Non-pigmented ciliary epithelial cell (primary cell): Measurements from ENCODE around the gene MMP1.
"Not testable (repeated sequence)": the region's sequence is repeated elsewhere in the genome, so short reads cannot be mapped to it uniquely, and the experiment has no call there.

Source experiments
- DNase-seq: peaks from one replicate; pipeline ENCODE4 v3.0.0-alpha.2; 2010; ENCODE audit warnings: low read depth

Gene MMP1

DNA sequence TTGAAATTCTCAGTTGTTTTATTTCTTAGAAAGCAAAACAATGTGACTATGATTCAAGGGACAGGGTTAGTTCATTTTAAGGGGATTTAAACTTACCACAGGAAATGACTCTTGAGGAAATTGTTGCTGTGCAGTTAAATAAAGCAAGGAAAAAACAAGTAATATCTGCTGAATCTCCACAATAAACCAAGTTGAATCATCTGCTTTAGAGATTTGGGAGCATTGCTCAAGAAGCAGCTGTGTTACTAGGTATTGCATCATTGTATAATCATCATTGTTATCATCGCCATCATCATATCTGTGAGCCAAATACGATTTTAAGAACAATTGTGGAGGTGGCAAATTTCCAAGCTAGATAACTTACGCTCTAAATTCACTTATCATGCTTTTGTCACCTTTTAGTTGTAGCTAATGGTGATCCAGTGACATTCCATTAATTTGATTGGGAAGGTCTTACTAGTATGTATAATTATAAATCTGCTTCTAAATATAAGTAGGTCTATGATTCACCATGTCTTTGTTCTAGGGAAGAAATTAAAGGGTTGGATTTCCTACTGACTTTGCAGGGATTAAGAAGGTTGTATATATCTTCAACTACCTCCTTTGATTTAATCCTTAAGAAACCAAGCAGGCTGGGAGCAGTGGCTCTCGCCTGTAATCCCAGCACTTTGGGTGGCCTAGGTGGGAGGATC, 37.5 kb downstream of the MMP1 start:
- DNase-seq: peak; percentile 93

DNA sequence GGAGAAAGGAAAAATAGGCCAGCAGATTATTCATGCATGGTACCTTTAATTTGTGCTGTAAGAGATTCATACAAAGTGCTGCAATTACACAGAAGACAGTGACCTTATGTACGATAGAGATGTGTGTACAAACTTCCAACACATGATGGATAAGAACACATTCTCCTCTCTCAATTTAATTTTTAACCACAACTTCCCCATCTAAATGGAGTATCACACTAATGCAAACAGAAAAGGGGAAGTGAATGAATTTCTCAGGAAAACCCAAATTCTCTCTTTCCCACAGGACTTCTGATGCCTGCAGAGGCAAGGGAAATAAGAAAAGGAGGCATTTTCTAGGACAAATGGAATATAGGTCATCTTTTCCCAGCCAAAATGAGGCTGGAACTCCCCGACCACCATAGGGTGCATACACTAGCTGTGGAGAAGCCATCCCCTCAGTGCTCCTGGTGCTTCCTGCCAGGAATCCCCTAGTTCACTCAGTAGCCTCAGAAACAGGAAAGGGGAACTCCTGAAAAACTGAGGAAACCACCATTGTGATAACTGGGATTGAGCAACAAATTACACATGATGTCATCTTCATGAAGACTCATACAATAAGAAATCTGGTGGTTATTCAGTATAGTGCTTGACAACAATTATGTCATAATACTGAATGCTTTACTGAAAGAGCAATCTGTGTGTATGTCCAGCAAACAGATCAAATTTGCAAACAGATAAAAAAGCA, 40.0 kb downstream of the MMP1 start:
- peak; percentile 65 for DNase-seq

- DNase-seq: no peak
Measured at GRCh38 chr11:102753267-102753666, 44.7 kb downstream of the MMP1 start.

DNA sequence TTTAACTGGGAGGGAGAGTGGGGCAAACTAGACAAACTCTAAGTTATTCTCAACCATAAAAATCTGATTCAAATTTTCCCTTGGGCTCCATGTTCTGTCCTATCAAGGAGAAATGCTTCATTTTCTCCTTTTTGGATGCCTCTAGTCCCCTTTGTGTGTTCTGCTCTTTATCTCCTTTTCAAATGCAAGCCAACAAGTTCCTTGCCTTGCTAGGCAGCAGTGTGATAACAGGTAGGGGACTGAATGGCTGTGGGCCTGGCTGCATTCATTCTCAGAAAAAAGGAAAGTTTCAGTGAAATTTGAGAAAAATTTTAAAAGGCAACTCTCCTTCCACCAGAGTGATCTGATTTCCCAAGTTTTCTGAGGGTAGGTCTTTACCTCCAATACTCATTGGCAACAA, 46.3 kb downstream of the MMP1 start:
- DNase-seq: no peak

DNA sequence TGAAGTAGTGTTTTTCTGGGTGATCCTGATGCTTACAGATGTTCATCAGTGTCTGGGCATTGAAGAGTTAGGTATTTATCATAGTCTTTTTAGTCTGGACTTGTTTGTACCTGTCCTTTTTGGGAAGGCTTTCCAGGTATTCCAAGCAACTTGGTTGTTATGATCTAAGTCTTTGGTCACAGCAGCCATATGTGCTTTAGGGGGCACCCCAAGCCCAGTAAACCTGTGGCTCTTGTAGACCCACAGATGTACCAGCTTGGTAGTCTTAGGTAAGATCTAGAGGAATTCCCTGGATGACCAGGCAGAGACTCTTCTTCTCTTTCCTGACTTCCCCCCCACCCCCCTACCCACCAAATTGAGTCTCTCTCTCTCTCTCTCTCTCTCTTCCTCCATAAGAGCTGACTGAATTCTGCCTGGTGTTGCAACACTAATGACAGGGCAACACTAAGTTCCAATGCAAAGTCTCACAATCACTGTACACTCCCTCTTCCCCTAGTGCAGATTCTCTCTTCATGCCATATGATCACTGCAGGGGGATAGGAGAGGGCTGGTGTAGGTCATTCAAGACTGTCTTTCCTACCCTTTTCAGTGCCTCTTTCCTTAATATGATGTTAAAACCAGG, 48.7 kb downstream of the MMP1 start:
- DNase-seq: no peak

DNA sequence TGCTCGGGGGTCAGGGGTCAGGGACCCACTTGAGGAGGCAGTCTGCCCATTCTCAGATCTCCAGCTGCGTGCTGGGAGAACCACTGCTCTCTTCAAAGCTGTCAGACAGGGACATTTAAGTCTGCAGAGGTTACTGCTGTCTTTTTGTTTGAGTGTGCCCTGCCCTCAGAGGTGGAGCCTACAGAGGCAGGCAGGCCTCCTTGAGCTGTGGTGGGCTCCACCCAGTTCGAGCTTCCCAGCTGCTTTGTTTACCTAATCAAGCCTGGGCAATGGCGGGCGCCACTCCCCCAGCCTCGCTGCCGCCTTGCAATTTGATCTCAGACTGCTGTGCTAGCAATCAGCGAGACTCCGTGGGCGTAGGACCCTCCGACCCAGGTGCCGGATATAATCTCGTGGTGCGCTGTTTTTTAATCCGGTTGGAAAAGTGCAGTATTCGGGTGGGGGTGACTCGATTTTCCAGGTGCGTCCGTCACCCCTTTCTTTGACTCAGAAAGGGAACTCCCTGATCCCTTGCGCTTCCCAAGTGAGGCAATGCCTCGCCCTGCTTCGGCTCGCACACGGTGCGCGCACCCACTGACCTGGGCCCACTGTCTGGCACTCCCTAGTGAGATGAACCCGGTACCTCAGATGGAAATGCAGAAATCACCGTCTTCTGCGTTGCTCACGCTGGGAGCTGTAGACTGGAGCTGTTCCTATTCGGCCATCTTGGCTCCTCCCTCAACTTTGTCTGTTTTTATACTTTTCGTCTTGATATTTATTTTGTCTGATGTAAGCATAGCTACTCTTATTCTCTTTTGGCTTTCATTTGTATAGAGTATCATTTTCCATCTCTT, 51.0 kb downstream of the MMP1 start:
- not testable (repeated sequence) for DNase-seq
